GM12878 (cell line): ENCODE measurements around the gene PIP5KL1. TPM values are rescaled to one million over a fixed set of nuclear protein-coding genes. Genes with fewer than 3 reads are reported as not detected.

Experiments used
- ATF7 ChIP-seq: fragments of 450-650 bp; IDR thresholded peaks from 2 replicates; pipeline ENCODE4 v1.6.1; 2016; ENCODE audit warnings: low read depth, mild to moderate bottlenecking
- BHLHE40 ChIP-seq, 2 experiments: fragments of 450-650 bp in 1 of 2; IDR thresholded peaks; 2 replicates each; pipeline ENCODE4 v1.6.1; 2011 to 2017; ENCODE audit warnings: low read depth in 2 of 2, borderline replicate concordance in 1 of 2, improper control_type of control experiment in 1 of 2, low read length in 1 of 2, mild to moderate bottlenecking in 1 of 2
- DPF2 ChIP-seq: fragments of 450-650 bp; IDR thresholded peaks from 2 replicates; pipeline ENCODE4 v1.6.1; 2017; ENCODE audit warnings: mild to moderate bottlenecking
- IKZF2 ChIP-seq, 2 experiments: fragments of 450-650 bp; IDR thresholded peaks; 2 replicates each; pipeline ENCODE4 v1.6.1; 2017; ENCODE audit warnings: mild to moderate bottlenecking in 2 of 2, moderate library complexity in 2 of 2
- JUNB ChIP-seq: IDR thresholded peaks from 2 replicates; pipeline ENCODE4 v1.6.1; 2016; ENCODE audit warnings: antibody characterized with exemption, mild to moderate bottlenecking
- MLLT1 ChIP-seq: fragments of 450-650 bp; IDR thresholded peaks from 2 replicates; pipeline ENCODE4 v1.6.1; 2016; ENCODE audit warnings: mild to moderate bottlenecking
- MXI1 ChIP-seq: fragments of 150-350 bp; IDR thresholded peaks from 2 replicates; pipeline ENCODE4 v1.6.1; 2011; ENCODE audit warnings: low read depth, mild to moderate bottlenecking, inconsistent platforms, low read length, improper control_type of control experiment
- NBN ChIP-seq: fragments of 450-650 bp; IDR thresholded peaks from 2 replicates; pipeline ENCODE4 v1.6.1; 2016
- PKNOX1 ChIP-seq: fragments of 450-650 bp; IDR thresholded peaks from 2 replicates; pipeline ENCODE4 v1.6.1; 2016; ENCODE audit warnings: mild to moderate bottlenecking
- RAD51 ChIP-seq: fragments of 450-650 bp; IDR thresholded peaks from 2 replicates; pipeline ENCODE4 v1.6.1; 2016; ENCODE audit warnings: moderate library complexity, mild to moderate bottlenecking, inconsistent platforms
- RFX5 ChIP-seq: IDR thresholded peaks from 2 replicates; pipeline ENCODE4 v1.6.1; 2011; ENCODE audit warnings: low read depth, low read length, improper control_type of control experiment
- SP1 ChIP-seq: IDR thresholded peaks from one replicate; pipeline ENCODE4 v1.6.1; 2011; ENCODE audit warnings: low read depth, low read length
- SRF ChIP-seq, 2 experiments: IDR thresholded peaks; 2 replicates each; pipeline ENCODE4 v1.6.1; 2011; ENCODE audit warnings: low read depth in 2 of 2, low read length in 2 of 2, mild to moderate bottlenecking in 1 of 2, moderate library complexity in 1 of 2
- ZNF592 ChIP-seq: fragments of 450-650 bp; IDR thresholded peaks from 2 replicates; pipeline ENCODE4 v1.6.1; 2017; ENCODE audit warnings: mild to moderate bottlenecking, moderate library complexity
- ZNF687 ChIP-seq: fragments of 450-650 bp; IDR thresholded peaks from 2 replicates; pipeline ENCODE4 v1.6.1; 2017; ENCODE audit warnings: mild to moderate bottlenecking, moderate library complexity
- polyA plus RNA-seq, 11 experiments: library from polyadenylated mRNA; depleted of rRNA in 4 of 11; unstranded in 6 of 11; stranded (reverse) in 5 of 11; fragments of >200 nt; fragmentation: Nextera tagmentation in 4 of 11; fragmentation: Illumina TruSeq in 1 of 11; extraction: Ambion mirVana in 4 of 11; extraction: Trizol in 1 of 11; gene quantifications; 1 replicate in 1 of 11; 2 replicates in 10 of 11; pipeline versions ENCODE4 v1.2.1 to v1.2.3, GENCODE V29; 2011 to 2016; ENCODE audit warnings: inconsistent platforms in 2 of 11, missing spikeins in 2 of 11, low read depth in 1 of 11
- total RNA-seq, 4 experiments: library from RNA; depleted of rRNA in 3 of 4; stranded (reverse); fragments of >200 nt in 3 of 4; fragmentation: Illumina TruSeq in 1 of 4; extraction: Trizol in 1 of 4; gene quantifications; 2 replicates each; pipeline versions ENCODE4 v1.2.1 to v1.2.3, GENCODE V29; 2013 to 2021

Gene PIP5KL1
- total and polyA plus RNA-seq, 10 of the 15 experiments (the other 5 are each of a cell fraction or from before 2014, with no cell fraction given) = 0.04 to 0.67 (median 0.43) TPM; not detected in 2

GRCh38 chr9:127970401-127971313 is 40.1 kb upstream of the PIP5KL1 start (continued):
- TF ChIP-seq ZNF592 (no peak), SRF (IDR thresholded peaks at IDR 0.05; ENCODE audit: low read depth in 2 of 2, low read length in 2 of 2) (0 out of 4 replicates have a peak, but pooled peaks of 1 of the 2 experiments have one; percentile 46), BHLHE40 (IDR thresholded peaks at IDR 0.05; ENCODE audit: borderline replicate concordance in 1 of 2, low read depth in 2 of 2, low read length in 1 of 2) (peak; percentile 97 to 98), RFX5 (no peak), JUNB (peak; percentile 95), MXI1 (peak; percentile 72; the same call in 1 of the 2 replicates), NBN (peak; percentile 93), MLLT1 (peak; percentile 83; the same call in 1 of the 2 replicates), DPF2 (peak; percentile 77; the same call in 1 of the 2 replicates), PKNOX1 (peak; percentile 97), SP1 (peak; percentile 26), IKZF2 (IDR thresholded peaks at IDR 0.05) (peak; percentile 85 to 87), RAD51 (peak; percentile 92), ZNF687 (peak; percentile 54), ATF7 (peak; percentile 89)
